GM23338 (cell line): Measurements from ENCODE around the gene CD22. TPM values are rescaled to one million over a fixed set of nuclear protein-coding genes. Genes with fewer than 3 reads are reported as not detected.
"Not testable (repeated sequence)": the region's sequence is repeated elsewhere in the genome, so short reads cannot be mapped to it uniquely, and the experiment has no call there.

Experiments
- ATAC-seq: fragments of 200-7000 bp; cut with Tn5 transposase; 3 replicates; pipeline ENCODE4 v1.9.1; 2020
- DNase-seq: peaks from one replicate; pipeline ENCODE4 v3.0.0-alpha.2; 2015; ENCODE audit warnings: low spot score
- H2AFZ ChIP-seq: fragments of 200-600 bp; sonication (generic); 2 replicates; pipeline ENCODE4 v1.8.0; 2016; ENCODE audit warnings: antibody characterized with exemption, mild to moderate bottlenecking, moderate library complexity
- H3F3A ChIP-seq: fragments of 200-600 bp; sonication (generic); replicated peaks from 2 replicates; pipeline ENCODE4 v1.8.0; 2017; ENCODE audit warnings: antibody characterized with exemption, mixed run types, low read depth
- H3K27ac ChIP-seq: fragments of 200-600 bp; sonication (generic); 2 replicates; pipeline ENCODE4 v1.6.1; 2016; ENCODE audit warnings: low read depth
- H3K27me3 ChIP-seq: fragments of 200-600 bp; sonication (generic); 2 replicates; pipeline ENCODE4 v1.8.0; 2016; ENCODE audit warnings: mild to moderate bottlenecking, mixed run types, moderate library complexity; ENCODE audit not compliant: insufficient read depth
- H3K36me3 ChIP-seq: fragments of 200-600 bp; sonication (generic); 2 replicates; pipeline ENCODE4 v1.8.0; 2016; ENCODE audit warnings: mild to moderate bottlenecking; ENCODE audit not compliant: insufficient read depth
- H3K4me1 ChIP-seq: fragments of 200-600 bp; sonication (generic); 2 replicates; pipeline ENCODE4 v1.8.0; 2016; ENCODE audit warnings: mild to moderate bottlenecking, moderate library complexity; ENCODE audit not compliant: insufficient read depth
- H3K4me2 ChIP-seq: fragments of 200-600 bp; sonication (generic); 2 replicates; pipeline ENCODE4 v1.7.1; 2017; ENCODE audit warnings: mixed run types
- H3K4me3 ChIP-seq: fragments of 200-600 bp; sonication (generic); 2 replicates; pipeline ENCODE4 v1.6.1; 2016; ENCODE audit warnings: mixed run types
- H3K79me2 ChIP-seq: fragments of 200-600 bp; sonication (generic); replicated peaks from 2 replicates; pipeline ENCODE4 v1.8.0; 2017; ENCODE audit warnings: mild to moderate bottlenecking; ENCODE audit not compliant: insufficient read depth
- H3K9me2 ChIP-seq: fragments of 200-600 bp; sonication (generic); 2 replicates; pipeline ENCODE4 v1.8.0; 2017; ENCODE audit not compliant: insufficient read depth
- H4K20me1 ChIP-seq: fragments of 200-600 bp; sonication (generic); replicated peaks from 2 replicates; pipeline ENCODE4 v1.8.0; 2017; ENCODE audit warnings: mild to moderate bottlenecking; ENCODE audit not compliant: insufficient read depth
- H3K27ac Mint-ChIP-seq: 2 replicates; pipeline ENCODE4 v1.8.0; 2020; ENCODE audit warnings: inconsistent platforms, mild to moderate bottlenecking, moderate library complexity, mixed read lengths
- H3K27me3 Mint-ChIP-seq: 3 replicates; pipeline ENCODE4 v1.8.0; 2022; ENCODE audit warnings: low read depth, mild to moderate bottlenecking, moderate library complexity, mixed read lengths, inconsistent platforms; ENCODE audit not compliant: insufficient read depth, poor library complexity
- H3K36me3 Mint-ChIP-seq: 3 replicates; pipeline ENCODE4 v1.8.0; 2021; ENCODE audit warnings: low read depth, mild to moderate bottlenecking, inconsistent platforms, moderate library complexity, mixed read lengths
- H3K4me1 Mint-ChIP-seq: 3 replicates; pipeline ENCODE4 v1.8.0; 2020; ENCODE audit warnings: mild to moderate bottlenecking, inconsistent platforms, mixed read lengths
- H3K4me3 Mint-ChIP-seq: 3 replicates; pipeline ENCODE4 v1.8.0; 2021; ENCODE audit warnings: moderate library complexity, mild to moderate bottlenecking, inconsistent platforms, mixed read lengths
- H3K9me3 Mint-ChIP-seq: 3 replicates; pipeline ENCODE4 v1.8.0; 2020; ENCODE audit warnings: moderate library complexity, mild to moderate bottlenecking, inconsistent platforms, mixed read lengths
- CREB1 ChIP-seq: fragments of 250-450 bp; sonication (Bioruptor Pico); IDR thresholded peaks from 2 replicates; pipeline ENCODE4 v1.5.0; 2020; ENCODE audit warnings: low read depth, mild to moderate bottlenecking, moderate library complexity
- EZH2 ChIP-seq: fragments of 200-600 bp; sonication (generic); IDR thresholded peaks from one replicate; pipeline ENCODE4 v1.8.0; 2017; ENCODE audit warnings: antibody characterized with exemption, mild to moderate bottlenecking, low read depth; ENCODE audit not compliant: unreplicated experiment
- EZH2phosphoT487 ChIP-seq: fragments of 200-600 bp; sonication (generic); IDR thresholded peaks from one replicate; pipeline ENCODE4 v1.8.1; 2018; ENCODE audit warnings: antibody characterized with exemption; ENCODE audit not compliant: unreplicated experiment
- POLR2AphosphoS5 ChIP-seq: IDR thresholded peaks from 2 replicates; pipeline ENCODE4 v1.6.1; 2016; ENCODE audit warnings: antibody characterized with exemption, low read depth
- polyA plus RNA-seq: library from polyadenylated mRNA; unstranded; fragments of >200 nt; fragmentation: Nextera tagmentation; extraction: Ambion mirVana; gene quantifications from 2 replicates; pipeline ENCODE4 v1.2.1, GENCODE V29; 2016
- total RNA-seq: library from RNA; depleted of rRNA; stranded (reverse); fragments of >200 nt; shearing (Covaris generic); gene quantifications from 2 replicates; pipeline ENCODE4 v1.2.3, GENCODE V29; 2014
- TF ChIP-seq, protein P1 (sequence below): IDR thresholded peaks from one replicate; pipeline ENCODE4 v1.6.1; 2018; ENCODE audit warnings: antibody characterized with exemption; ENCODE audit not compliant: unreplicated experiment
- TF ChIP-seq, protein P2 (sequence below): IDR thresholded peaks from 2 replicates; pipeline ENCODE4 v1.6.1; 2016; ENCODE audit warnings: antibody characterized with exemption
- TF ChIP-seq, protein P3 (sequence below), 2 experiments: fragments of 200-600 bp in 1 of 2; sonication (generic) in 1 of 2; conservative IDR thresholded peaks; 2 replicates each; pipeline versions ENCODE4 v1.5.1 to v1.6.1; 2016 to 2017; ENCODE audit warnings: antibody characterized with exemption in 2 of 2, low read depth in 2 of 2, mild to moderate bottlenecking in 2 of 2, moderate library complexity in 1 of 2

CD22 gene
- total and polyA plus RNA-seq, 2 experiments from 2014 or later = 0.10 to 0.32 TPM

DNA sequence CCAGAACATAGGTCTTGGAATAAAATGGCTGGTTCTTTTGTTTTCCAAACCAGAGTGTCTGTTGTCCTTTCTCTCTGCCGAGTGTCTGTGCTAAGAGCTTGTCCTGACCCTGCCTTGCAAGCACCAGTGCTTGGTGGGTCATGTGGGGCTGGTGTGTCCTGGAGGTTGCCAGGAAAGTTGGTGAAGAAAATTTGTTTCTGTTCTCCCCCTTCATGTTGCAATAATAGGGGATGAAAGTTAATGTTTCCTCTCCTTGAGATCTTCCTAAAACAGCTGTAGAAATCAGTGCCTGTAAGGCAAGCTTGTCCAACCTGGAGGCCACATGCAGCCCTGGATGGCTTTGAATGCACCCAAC is 43.9 kb upstream of the CD22 start:
- peak overlapping the region; percentile 37; the same call in 1 of the 2 replicates for H3K27ac Mint-ChIP-seq
- Histone ChIP-seq H3K4me3 (no peak overlapping the region), H3K36me3 (no peaks in the 10 kb centered on the region), H3K4me1 (0 out of 2 replicates have a peak, but pooled peaks cover 8% of the 10 kb centered on the region), H3K79me2 (no peaks in the 10 kb centered on the region), H4K20me1 (no peaks in the 10 kb centered on the region), H3K27me3 (no peaks in the 10 kb centered on the region), H3K27ac (no peak overlapping the region), H3K4me2 (peak overlapping the region; percentile 72), H3F3A (no peaks in the 10 kb centered on the region), H2AFZ (peak overlapping the region; percentile 98), H3K9me2 (no peaks in the 10 kb centered on the region)
- DNase-seq (no peak), ATAC-seq (no peak)
- H3K4me1 Mint-ChIP-seq = peaks cover 11% of the 10 kb centered on the region
- H3K4me3 Mint-ChIP-seq = peak overlapping the region; percentile 7; the same call in 2 of the 3 replicates
- peaks cover 22% of the 10 kb centered on the region for H3K27me3 Mint-ChIP-seq
- TF ChIP-seq, protein P1, sequence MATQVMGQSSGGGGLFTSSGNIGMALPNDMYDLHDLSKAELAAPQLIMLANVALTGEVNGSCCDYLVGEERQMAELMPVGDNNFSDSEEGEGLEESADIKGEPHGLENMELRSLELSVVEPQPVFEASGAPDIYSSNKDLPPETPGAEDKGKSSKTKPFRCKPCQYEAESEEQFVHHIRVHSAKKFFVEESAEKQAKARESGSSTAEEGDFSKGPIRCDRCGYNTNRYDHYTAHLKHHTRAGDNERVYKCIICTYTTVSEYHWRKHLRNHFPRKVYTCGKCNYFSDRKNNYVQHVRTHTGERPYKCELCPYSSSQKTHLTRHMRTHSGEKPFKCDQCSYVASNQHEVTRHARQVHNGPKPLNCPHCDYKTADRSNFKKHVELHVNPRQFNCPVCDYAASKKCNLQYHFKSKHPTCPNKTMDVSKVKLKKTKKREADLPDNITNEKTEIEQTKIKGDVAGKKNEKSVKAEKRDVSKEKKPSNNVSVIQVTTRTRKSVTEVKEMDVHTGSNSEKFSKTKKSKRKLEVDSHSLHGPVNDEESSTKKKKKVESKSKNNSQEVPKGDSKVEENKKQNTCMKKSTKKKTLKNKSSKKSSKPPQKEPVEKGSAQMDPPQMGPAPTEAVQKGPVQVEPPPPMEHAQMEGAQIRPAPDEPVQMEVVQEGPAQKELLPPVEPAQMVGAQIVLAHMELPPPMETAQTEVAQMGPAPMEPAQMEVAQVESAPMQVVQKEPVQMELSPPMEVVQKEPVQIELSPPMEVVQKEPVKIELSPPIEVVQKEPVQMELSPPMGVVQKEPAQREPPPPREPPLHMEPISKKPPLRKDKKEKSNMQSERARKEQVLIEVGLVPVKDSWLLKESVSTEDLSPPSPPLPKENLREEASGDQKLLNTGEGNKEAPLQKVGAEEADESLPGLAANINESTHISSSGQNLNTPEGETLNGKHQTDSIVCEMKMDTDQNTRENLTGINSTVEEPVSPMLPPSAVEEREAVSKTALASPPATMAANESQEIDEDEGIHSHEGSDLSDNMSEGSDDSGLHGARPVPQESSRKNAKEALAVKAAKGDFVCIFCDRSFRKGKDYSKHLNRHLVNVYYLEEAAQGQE = no peak
- no peak for TF ChIP-seq POLR2AphosphoS5
- TF ChIP-seq CREB1 (CRISPR knock-in tag) = no peak
- TF ChIP-seq, protein P2, sequence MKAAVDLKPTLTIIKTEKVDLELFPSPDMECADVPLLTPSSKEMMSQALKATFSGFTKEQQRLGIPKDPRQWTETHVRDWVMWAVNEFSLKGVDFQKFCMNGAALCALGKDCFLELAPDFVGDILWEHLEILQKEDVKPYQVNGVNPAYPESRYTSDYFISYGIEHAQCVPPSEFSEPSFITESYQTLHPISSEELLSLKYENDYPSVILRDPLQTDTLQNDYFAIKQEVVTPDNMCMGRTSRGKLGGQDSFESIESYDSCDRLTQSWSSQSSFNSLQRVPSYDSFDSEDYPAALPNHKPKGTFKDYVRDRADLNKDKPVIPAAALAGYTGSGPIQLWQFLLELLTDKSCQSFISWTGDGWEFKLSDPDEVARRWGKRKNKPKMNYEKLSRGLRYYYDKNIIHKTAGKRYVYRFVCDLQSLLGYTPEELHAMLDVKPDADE = no peak
- TF ChIP-seq EZH2phosphoT487 = no peak
- no peak for TF ChIP-seq EZH2
- TF ChIP-seq, protein P3, sequence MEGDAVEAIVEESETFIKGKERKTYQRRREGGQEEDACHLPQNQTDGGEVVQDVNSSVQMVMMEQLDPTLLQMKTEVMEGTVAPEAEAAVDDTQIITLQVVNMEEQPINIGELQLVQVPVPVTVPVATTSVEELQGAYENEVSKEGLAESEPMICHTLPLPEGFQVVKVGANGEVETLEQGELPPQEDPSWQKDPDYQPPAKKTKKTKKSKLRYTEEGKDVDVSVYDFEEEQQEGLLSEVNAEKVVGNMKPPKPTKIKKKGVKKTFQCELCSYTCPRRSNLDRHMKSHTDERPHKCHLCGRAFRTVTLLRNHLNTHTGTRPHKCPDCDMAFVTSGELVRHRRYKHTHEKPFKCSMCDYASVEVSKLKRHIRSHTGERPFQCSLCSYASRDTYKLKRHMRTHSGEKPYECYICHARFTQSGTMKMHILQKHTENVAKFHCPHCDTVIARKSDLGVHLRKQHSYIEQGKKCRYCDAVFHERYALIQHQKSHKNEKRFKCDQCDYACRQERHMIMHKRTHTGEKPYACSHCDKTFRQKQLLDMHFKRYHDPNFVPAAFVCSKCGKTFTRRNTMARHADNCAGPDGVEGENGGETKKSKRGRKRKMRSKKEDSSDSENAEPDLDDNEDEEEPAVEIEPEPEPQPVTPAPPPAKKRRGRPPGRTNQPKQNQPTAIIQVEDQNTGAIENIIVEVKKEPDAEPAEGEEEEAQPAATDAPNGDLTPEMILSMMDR (conservative IDR thresholded peaks at IDR 0.05; ENCODE audit: low read depth in 2 of 2) = no peak
- no peaks in the 10 kb centered on the region for H3K36me3 Mint-ChIP-seq
- no peaks in the 10 kb centered on the region for H3K9me3 Mint-ChIP-seq

DNA sequence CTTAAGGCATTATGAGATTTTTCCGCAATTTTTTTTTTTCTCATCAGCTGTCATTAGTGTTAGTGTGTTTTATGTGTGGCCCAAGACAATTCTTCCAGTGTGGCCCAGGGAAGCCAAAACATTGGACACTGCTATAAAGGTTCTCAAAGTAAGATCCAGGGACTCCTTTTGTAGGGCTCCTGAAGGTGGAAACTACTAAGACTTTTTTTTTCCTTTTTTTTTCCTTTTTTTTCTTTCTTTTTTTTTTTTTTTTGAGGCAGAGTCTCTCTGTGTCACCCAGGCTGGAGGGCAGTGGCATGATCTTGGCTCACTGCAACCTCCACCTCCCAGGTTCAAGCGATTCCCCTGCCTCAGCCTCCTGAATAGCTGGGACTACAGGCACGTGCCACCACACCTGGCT is 43.5 kb upstream of the CD22 start:
- H3K36me3 Mint-ChIP-seq, H3K9me2 ChIP-seq, H3K4me1 ChIP-seq, H3K4me3 ChIP-seq, H3K9me3 Mint-ChIP-seq, H4K20me1 ChIP-seq, H3K4me3 Mint-ChIP-seq, H3K79me2 ChIP-seq, H3K27ac ChIP-seq, H3F3A ChIP-seq, H3K36me3 ChIP-seq, H3K27me3 ChIP-seq, DNase-seq, ATAC-seq: not testable (repeated sequence)
- Histone ChIP-seq H2AFZ (peak overlapping the region; percentile 98), H3K4me2 (peak overlapping the region; percentile 72; the same call in 1 of the 2 replicates)
- peak overlapping the region; percentile 37; the same call in 1 of the 2 replicates for H3K27ac Mint-ChIP-seq
- H3K4me1 Mint-ChIP-seq = peaks cover 12% of the 10 kb centered on the region
- H3K27me3 Mint-ChIP-seq = peaks cover 22% of the 10 kb centered on the region

DNA sequence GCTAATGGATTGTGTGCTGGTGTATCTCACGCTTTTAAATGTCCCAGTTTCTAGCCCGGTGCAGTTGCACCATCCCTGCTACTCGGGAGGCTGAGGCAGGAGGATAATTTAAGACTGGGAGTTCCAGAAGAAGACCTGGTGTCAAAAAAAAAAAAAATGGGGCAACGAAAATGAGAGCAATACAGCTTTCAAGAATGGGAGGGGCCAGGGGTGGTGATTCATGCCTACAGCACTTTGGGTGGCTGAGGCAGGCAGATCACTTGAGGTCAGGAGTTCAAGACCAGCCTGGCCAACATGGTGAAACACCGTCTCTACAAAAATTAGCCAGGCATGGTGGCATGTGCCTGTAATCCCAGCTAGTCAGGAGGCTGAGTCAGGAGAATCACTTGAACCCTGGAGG is 42.9 kb upstream of the CD22 start:
- Mint-ChIP-seq H3K27me3 (peaks cover 21% of the 10 kb centered on the region), H3K4me1 (peaks cover 13% of the 10 kb centered on the region)
- H3K27me3 ChIP-seq, DNase-seq, H3K27ac ChIP-seq, H4K20me1 ChIP-seq, ATAC-seq, H3K9me2 ChIP-seq, H3K4me3 Mint-ChIP-seq, H3K79me2 ChIP-seq, H3K4me1 ChIP-seq, H3F3A ChIP-seq, H3K27ac Mint-ChIP-seq, H3K9me3 Mint-ChIP-seq, H2AFZ ChIP-seq, H3K4me3 ChIP-seq, H3K4me2 ChIP-seq, H3K36me3 ChIP-seq, H3K36me3 Mint-ChIP-seq: not testable (repeated sequence)
